GM21423 (cell line): ENCODE results near the gene ARL5B.
"Not testable (repeated sequence)": the region's sequence is repeated elsewhere in the genome, so short reads cannot be mapped to it uniquely, and the experiment has no call there.

Experiments used
- ATAC-seq: cut with Tn5 transposase; IDR thresholded peaks from one replicate; pipeline ENCODE4 v1.9.1; 2021; ENCODE audit warnings: mild to moderate bottlenecking, moderate library complexity; ENCODE audit not compliant: unreplicated experiment

Gene ARL5B, protein sequence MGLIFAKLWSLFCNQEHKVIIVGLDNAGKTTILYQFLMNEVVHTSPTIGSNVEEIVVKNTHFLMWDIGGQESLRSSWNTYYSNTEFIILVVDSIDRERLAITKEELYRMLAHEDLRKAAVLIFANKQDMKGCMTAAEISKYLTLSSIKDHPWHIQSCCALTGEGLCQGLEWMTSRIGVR

DNA sequence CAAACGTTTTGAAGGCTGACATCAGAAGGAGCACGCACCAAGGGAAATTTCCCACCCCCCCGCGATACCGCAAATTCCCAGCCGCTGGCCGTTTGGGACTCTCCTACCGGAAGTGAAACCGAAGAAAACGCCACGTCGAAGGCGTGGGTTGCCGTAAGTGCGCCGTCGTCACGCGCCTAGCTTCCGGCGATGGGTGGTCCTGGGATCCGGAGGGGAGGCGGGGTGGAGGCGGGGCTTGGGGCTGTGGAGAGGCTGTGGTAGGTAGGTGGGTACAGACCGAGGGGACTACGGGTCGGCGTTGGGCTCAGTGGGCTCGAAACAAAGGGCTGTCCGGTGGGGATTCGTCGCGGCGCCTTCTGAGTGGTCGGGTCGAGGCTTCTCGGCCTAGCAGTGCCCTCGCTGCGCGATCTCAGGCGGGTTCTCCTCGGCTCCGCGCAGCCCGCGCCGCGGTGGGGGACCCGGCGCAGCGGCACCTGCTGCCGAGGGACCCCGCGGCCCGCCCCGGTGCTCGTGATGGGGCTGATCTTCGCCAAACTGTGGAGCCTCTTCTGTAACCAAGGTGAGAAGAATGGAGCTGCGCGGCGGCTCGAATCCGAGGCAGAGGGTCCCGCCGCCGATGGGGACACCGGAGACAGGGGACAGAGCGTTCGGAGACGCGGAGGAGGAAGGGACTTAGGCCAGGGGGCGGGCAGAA is at the start of gene ARL5B:
Gene ARL5B, plus strand, starts transcription at position 307 of the 694 bp plus-strand sequence. Its CDS starts 207 bp downstream, at position 514.
- peak; percentile 91 for ATAC-seq

DNA sequence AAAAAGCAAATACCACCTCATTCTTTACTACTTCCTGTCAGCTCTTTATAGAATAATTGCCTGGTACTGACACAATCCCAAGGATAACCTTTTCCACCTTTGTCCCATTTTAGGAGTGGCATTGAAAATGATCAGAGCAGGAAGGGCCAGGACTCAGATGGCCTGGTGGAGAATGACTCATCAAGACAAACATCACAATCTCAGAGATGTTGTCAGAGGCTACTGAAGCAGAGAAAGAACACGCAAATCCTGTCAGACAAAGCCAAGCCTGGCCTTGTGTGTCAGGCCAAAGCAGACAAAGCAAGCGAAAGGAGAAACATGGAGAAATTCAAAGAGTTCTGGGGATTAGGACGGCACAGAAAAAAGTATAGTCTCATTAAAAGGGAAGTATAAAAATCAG is 48.7 kb upstream of the ARL5B start:
- no peak for ATAC-seq

DNA sequence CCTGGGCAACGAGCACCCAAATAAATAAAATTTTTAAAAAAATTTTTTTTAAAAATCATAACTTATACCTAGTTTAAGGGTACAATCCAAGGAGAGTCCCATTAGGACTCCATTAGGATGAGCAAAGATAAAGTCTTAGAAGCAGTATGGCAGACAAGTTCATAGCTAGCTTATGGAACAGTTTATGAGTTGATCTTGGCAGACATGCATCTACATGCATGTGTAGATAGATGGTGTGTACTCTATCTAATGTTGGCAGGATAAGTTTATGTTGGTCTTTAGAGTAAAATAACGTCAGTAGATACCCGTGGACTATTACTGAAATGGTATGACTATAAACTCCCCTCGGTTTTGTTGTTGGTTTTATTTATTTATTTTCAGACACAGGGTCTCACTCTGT is 48.1 kb upstream of the ARL5B start:
- no peak for ATAC-seq

DNA sequence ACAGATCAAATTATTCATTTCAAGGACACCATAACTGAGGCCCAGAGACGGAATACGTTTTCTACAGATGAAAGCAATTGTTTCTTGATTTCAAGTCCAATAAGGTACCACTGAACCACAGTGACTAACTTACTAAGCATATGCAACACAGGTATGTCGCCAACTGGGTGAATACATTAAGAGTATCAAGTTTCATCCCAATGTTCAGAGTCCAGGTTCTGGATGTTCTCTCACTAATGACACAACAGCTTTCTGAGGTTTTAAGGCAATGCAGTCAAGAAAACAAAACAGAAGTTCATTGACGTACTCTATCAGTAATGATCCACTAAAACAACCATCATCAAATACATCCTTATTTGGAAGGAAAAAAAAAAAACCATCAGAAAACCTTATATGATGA is 43.6 kb upstream of the ARL5B start:
- ATAC-seq, result no peak

DNA sequence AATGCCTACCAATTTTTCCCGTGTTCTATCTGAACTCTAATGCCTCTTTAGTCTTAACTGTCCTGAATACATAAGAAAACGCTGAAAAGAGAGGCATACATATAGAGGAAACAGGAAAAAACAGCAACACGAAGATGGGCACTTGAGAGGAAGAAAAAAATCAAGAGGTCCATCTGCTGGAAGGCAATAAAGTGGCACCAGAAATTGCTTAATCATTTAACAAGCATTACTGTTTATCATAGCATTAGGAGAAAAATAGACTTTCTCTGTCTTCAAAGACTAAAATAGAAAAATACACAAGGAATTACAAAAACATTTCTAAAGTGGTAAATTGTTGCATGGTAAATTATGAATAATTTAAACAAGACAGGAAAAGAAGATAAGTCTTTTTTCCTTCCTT is 42.9 kb upstream of the ARL5B start:
- ATAC-seq, result no peak

DNA sequence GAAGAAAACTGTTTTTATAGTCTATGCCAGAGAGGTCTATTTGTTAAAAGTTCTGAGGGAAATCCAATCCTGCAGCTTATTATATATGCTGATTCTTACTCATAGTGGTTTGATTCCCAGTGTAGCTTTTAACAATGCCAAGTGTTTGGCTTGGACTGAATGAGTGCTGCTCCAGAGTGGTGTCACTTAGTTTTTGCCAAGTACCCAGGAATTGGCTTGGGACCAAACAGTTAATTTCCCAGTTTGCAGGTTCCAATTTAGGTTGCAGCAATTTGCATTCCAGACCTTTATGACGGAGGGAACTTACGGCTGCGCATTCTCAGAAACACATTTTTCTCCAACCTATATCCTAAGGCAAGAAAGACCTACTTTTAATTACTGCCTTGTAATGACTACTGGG is 40.2 kb upstream of the ARL5B start:
- ATAC-seq, result no peak

DNA sequence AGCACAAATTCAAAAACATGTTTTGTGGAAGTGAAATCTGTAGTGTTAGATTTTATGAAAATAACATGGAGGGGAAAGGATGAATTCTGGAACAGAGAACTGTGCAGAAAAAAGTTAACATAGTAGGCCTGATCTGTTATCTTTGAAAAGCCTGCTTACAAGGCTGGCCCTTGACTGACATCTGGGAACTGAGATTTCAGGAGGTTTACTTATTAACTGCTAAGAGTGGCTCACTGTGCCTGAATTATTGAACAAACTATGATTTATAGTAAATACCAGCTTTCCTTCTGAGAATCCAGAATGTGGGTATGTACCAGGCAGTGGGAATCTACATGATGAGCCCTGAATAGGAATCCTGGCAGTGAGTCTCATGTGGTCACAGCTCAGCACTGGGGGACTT is 38.4 kb upstream of the ARL5B start:
- no peak for ATAC-seq

DNA sequence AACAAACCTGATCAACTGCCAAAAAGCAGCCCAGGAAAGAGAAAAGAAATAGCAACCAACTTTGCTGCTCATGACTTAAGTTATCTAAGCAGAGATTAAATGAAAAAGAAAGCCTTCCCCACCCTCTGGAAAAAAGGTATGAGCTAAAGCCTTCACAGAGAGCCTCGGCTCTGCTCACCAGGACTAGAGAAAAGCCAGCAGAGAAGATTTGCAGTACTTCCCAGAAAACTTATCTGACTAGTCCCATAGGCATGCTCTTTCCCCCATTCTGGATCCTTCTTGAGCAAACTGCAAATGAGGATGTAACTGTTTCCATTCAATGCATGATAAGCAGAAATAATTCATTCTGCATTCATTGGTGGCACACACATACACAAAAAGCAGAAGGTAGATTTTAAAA is 35.6 kb upstream of the ARL5B start:
- ATAC-seq, result not testable (repeated sequence)

DNA sequence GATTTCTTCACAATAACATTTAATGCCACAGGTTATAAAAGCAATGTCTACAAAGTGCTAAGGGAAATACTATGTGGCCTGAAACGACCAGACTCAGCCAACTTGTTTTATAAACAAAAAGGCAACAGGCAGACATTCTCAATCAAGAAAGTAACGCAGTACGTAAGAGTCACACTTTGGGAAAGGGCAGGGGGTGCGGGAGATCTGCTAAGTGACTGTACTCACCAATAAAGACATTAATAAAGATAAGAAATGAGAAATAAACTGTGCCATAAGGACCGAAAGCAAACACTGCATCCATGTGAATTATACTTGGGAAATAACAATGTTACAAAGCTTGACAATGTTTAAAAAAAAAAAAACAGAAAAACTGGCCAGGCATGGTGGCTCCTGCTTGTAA is 33.3 kb upstream of the ARL5B start:
- no peak for ATAC-seq

DNA sequence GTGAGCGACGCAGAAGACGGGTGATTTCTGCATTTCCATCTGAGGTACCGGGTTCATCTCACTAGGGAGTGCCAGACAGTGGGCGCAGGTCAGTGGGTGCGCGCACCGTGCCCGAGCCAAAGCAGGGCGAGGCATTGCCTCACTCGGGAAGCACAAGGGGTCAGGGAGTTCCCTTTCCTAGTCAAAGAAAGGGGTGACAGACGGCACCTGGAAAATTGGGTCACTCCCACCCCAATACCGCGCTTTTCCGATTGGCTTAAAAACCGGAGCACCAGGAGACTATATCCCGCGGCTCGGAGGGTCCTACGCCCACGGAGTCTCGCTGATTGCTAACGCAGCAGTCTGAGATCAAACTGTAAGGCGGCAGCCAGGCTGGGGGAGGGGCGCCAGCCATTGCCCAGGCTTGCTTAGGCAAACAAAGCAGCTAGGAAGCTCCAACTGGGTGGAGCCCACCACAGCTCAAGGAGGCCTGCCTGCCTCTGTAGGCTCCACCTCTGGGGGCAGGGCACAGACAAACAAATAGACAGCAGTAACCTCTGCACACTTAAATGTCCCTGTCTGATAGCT is 31.7 kb upstream of the ARL5B start:
- ATAC-seq, result not testable (repeated sequence)

DNA sequence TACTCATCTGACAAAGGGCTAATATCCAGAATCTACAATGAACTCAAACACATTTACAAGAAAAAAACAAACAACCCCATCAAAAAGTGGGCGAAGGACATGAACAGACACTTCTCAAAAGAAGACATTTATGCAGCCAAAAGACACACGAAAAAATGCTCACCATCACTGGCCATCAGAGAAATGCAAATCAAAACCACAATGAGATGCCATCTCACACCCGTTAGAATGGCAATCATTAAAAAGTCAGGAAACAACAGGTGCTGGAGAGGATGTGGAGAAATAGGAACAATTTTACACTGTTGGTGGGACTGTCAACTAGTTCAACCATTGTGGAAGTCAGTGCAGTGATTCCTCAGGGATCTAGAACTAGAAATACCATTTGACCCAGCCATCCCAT is 26.7 kb upstream of the ARL5B start:
- ATAC-seq, result not testable (repeated sequence)

DNA sequence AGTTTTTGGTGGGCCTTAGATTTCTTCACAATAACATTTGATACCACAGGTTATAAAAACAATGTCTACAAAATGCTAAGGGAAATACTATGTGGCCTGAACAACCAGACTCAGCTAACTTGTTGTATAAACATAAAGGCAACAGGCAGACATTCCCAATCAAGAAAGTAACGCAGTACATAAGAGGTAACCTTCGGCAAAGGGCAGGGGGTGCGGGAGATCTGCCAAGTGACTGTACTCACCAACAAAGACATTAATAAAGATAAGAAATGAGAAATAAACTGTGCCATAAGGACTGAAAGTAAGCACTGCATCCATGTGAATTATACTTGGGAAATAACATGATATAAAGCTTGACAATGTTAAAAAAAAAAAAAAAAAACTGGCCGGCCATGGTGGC is 23.2 kb upstream of the ARL5B start:
- ATAC-seq, result no peak

DNA sequence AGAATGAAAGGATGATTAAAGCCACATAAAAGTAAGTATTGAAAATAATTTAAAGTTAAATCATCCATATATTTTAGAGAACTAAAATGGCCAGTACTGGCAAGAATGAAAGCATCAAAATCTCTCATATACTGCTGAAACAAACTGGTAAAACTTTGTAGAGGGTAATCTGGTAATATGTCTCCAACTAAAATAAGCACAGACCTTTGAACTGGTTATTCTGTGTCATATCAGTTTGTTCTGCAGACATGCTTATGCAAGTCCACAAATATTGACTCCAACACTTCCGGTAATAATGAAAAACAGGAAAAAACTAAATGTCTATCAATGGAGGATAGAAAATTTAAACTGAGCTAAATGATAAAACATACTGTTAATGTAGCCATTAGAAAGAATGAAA is 21.8 kb upstream of the ARL5B start:
- not testable (repeated sequence) for ATAC-seq

DNA sequence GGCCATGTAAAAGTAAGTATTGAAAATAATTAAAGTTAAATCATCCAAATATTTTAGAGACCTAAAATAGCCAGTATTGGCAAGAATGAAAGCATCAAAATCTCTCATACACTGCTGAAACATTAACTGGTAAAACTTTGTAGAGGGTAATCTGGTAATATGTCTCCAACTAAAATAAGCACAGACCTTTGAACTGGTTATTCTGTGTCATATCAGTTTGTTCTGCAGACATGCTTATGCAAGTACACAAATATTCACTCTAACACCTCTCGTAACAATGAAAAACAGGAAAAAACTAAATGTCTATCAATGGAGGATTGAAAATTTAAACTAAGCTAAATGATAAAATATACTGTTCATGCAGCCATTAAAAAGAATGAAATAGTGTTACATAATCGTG is 19.5 kb upstream of the ARL5B start:
- not testable (repeated sequence) for ATAC-seq

DNA sequence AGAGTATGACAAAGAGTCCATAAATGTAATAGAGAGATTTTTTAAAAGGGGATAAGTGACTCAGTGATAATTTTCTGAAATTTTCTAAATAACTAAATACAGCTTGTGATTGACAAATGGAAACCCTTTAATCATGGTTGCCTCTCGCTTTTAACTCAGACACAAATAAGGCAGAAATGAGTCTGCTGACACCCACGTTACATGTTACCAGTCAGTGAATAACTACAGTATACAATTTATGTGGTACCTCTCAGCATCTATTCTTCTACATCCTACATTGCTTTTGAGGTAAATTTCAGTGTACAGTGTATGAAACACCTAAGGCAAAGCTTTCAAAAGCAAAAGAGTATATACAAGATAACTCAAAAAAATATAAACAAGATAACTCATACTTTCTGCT is 12.1 kb upstream of the ARL5B start:
- ATAC-seq, result no peak

DNA sequence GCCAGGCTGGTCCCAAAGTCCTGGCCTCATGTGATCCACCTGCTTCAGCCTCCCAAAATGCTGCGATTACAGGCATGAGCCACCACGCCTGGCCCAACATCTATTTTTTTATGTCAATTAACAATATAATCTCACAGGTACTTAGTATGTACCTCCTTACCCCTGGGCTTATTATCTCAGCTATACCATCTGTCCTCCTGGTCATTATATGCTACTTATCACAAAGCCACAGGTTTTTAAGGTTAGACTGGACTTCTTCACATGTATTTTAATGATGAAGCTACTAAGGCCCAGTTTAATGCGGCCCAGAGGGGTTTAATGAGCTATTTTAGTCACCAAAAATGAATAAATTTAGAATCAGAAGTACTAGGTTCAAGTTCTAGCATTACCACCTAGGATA is 11.3 kb upstream of the ARL5B start:
- ATAC-seq, result no peak

DNA sequence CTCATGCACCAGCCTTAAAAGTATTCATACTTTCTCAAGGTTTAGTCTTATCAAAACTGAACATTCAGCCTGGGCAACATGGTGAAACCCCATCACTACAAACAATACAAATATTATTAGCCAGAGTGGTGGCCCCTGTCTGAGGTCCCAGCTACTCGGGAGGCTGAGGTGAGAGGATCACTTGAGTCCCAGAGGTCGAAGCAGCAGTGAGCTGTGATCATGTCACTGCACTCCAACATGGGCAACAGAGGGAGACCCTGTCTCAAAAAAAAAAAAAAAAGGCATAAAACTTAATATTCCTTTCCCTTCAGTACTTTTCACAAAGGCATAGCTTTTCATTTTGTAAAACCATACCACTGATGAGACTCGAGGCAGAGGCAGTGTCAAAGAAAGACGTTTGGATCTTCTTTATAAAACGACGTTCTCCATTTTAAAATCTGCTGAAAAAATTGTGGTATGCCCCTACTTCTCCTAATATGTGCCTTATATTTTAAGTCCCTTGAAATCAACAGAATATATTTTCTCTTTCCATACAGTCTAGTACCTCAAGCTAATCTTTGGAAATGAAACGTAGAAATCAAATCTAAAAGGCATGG is 9.8 kb upstream of the ARL5B start:
- ATAC-seq, result no peak

DNA sequence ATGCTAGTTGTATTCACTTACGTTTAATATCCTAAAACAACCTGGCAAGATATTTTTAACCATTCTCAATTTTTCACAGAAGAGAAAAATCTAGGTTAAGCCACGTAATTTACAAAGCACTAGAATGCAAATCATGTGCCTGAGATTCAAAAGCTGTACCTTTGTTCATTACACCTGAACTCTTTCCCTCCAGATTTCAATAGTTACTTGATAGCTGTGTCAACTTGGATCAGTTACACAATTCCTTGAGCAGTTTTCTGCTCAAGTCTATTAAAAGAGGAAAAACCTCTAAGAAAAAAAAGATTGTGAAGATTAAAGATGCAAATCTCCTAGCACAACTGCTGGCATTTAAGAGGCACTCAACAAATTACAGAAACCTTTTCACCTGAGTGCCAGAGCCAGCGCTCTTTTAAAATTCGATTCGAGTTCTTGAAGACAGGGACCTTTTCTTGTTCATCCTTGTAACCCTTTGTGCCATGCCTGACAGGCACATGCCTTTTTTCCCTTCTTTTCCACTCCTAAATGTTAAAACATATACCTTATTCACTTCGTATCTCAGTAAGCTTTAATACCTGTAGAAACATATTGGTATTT is 8.7 kb upstream of the ARL5B start:
- no peak for ATAC-seq

DNA sequence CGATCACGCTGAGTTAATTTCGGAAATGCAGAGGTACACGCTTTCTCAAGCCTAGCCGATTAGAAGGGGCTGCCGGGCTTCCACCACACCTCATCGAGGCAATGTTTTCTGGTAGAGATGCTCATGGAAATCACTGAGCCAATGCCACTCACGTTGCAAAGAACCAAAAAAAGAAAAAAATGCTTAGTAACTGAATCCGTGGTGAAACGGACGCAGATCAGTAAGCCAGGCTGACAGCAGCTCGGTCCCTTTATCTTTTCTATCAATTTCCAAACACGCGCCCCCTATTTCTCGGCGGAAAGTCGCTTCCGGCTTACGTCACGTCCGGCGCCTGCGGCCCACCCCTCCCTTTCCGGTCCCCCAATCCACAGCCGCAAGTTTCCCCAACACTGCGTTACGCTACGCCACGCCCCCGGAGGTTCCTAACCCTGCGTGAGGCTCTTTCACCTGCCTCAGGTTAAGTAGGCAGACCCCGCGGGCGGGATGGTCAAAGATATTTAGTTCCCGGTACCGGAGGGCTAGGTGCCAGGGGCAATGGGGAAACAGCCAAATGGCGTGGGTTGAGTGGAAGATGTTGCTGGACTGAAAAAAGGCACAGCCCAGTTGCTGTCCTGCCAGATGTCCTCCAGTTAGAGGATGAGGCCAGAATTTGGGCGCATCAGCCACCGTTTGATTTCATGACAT is 7.8 kb upstream of the ARL5B start, which contains the start of gene NSUN6:
Gene NSUN6, minus strand, starts transcription at position 264 of the 684 bp plus-strand sequence. CDS start 384 bp downstream, outside the sequence.
- peak; percentile 98 for ATAC-seq

DNA sequence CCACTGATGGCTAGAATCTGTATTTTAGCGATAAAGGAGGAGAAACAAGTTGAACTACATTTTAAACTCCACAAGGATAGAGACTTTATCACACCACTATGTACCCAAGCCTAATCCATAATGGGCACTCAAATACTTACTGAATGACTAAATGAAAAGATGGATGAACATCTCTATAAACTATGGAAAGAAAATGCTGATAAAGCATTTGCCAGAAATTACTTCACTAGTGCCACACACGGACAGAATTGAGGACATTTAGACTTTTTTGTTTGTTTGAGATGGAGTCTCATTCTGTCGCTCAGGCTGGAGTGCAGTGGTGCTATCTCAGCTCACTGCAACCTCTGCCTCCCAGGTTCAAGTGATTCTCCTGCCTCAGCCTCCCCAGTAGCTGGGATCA is 6.1 kb upstream of the ARL5B start:
- ATAC-seq, result no peak

DNA sequence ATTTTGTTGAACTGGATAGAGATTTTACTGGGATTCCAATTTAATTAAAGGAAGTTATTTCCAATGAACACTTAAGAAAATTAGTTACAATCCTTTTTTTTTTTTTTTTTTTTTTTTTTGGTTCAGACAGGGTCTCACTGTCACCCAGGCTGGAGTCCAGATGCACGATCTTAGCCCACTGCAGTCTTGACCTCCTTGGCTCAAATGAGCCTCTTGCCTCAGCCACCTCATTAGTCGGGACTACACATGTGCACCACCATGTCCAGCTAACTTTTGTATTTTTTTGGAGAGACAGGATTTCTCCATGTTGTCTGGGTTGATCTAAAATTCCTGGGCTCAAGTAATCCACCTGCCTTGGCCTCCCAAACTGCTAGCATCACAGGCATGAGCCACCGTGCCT is 2.5 kb upstream of the ARL5B start:
- no peak for ATAC-seq
